Endodermal cell (in vitro differentiated cells): Measurements from ENCODE around the gene FARP2. TPM values are rescaled to one million over a fixed set of nuclear protein-coding genes. Genes with fewer than 3 reads are reported as not detected.

Source experiments
- DNase-seq: peaks from one replicate; pipeline ENCODE4 v3.0.0-alpha.2; 2017
- H3K27ac ChIP-seq: 2 replicates; pipeline ENCODE4 v1.5.1; 2013; ENCODE audit warnings: mild to moderate bottlenecking, low read depth, low read length, moderate library complexity
- H3K27me3 ChIP-seq: 2 replicates; pipeline ENCODE4 v1.6.1; 2013; ENCODE audit warnings: mild to moderate bottlenecking, low read length, moderate library complexity; ENCODE audit not compliant: insufficient read depth, control insufficient read depth, poor library complexity, severe bottlenecking
- H3K36me3 ChIP-seq: 2 replicates; pipeline ENCODE4 v1.7.0; 2013; ENCODE audit warnings: mild to moderate bottlenecking, low read length, moderate library complexity; ENCODE audit not compliant: control insufficient read depth, insufficient read depth
- H3K4me1 ChIP-seq: one replicate; pipeline ENCODE4 v1.7.0; 2013; ENCODE audit warnings: low read length; ENCODE audit not compliant: control insufficient read depth, insufficient read depth
- H3K4me3 ChIP-seq: 2 replicates; pipeline ENCODE4 v1.5.1; 2013; ENCODE audit warnings: mild to moderate bottlenecking, low read length, moderate library complexity
- H3K9ac ChIP-seq: 2 replicates; pipeline ENCODE4 v1.6.1; 2013; ENCODE audit warnings: mild to moderate bottlenecking, low read length, moderate library complexity; ENCODE audit not compliant: poor library complexity, severe bottlenecking; ENCODE audit errors: extremely low read depth
- H3K9me3 ChIP-seq: 2 replicates; pipeline ENCODE4 v1.6.1; 2013; ENCODE audit warnings: mild to moderate bottlenecking, low read length, moderate library complexity; ENCODE audit not compliant: control insufficient read depth
- H3K27ac Mint-ChIP-seq: 2 replicates; pipeline ENCODE4 v1.8.0; 2020; ENCODE audit warnings: mixed read lengths
- H3K27me3 Mint-ChIP-seq: 2 replicates; pipeline ENCODE4 v1.8.0; 2021; ENCODE audit warnings: mild to moderate bottlenecking, mixed read lengths; ENCODE audit not compliant: insufficient read depth
- H3K36me3 Mint-ChIP-seq: 2 replicates; pipeline ENCODE4 v1.8.0; 2020; ENCODE audit warnings: low read depth, mixed read lengths
- H3K4me1 Mint-ChIP-seq: 2 replicates; pipeline ENCODE4 v1.8.0; 2020; ENCODE audit warnings: mixed read lengths
- H3K4me3 Mint-ChIP-seq: 2 replicates; pipeline ENCODE4 v1.8.0; 2020; ENCODE audit warnings: mild to moderate bottlenecking, moderate library complexity, mixed read lengths
- H3K9me3 Mint-ChIP-seq: 2 replicates; pipeline ENCODE4 v1.8.0; 2020; ENCODE audit warnings: mild to moderate bottlenecking, mixed read lengths
- WGBS, 2 experiments: methylation state at CpG; one replicate each; pipeline versions ENCODE4 v1.1.5 to v1.1.7; 2013; ENCODE audit warnings: missing lambda C conversion rate in 2 of 2, mixed read lengths in 1 of 2; ENCODE audit not compliant: insufficient coverage in 1 of 2, insufficient read length in 1 of 2; 5-methylcytosine and 5-hydroxymethylcytosine counted together
- total RNA-seq, 2 donors: library from RNA; stranded (reverse); fragmentation: NEBNext Ultra II Directional in 1 of 2; extraction: Animal tissue kit (Norgen Biotek cat#: 25700) in 1 of 2; gene quantifications; 2 replicates in 1 of 2; 3 replicates in 1 of 2; pipeline ENCODE4 v1.2.1, GENCODE V29; 2021
- TF ChIP-seq, protein P1 (sequence below): fragments of 200-600 bp; sonication (generic); conservative IDR thresholded peaks from 2 replicates; pipeline ENCODE4 v1.5.0; 2021; ENCODE audit warnings: antibody characterized with exemption, mild to moderate bottlenecking

Gene FARP2
- total RNA-seq, 2 donors from 2014 or later, result 36.4 to 51.4 TPM

DNA sequence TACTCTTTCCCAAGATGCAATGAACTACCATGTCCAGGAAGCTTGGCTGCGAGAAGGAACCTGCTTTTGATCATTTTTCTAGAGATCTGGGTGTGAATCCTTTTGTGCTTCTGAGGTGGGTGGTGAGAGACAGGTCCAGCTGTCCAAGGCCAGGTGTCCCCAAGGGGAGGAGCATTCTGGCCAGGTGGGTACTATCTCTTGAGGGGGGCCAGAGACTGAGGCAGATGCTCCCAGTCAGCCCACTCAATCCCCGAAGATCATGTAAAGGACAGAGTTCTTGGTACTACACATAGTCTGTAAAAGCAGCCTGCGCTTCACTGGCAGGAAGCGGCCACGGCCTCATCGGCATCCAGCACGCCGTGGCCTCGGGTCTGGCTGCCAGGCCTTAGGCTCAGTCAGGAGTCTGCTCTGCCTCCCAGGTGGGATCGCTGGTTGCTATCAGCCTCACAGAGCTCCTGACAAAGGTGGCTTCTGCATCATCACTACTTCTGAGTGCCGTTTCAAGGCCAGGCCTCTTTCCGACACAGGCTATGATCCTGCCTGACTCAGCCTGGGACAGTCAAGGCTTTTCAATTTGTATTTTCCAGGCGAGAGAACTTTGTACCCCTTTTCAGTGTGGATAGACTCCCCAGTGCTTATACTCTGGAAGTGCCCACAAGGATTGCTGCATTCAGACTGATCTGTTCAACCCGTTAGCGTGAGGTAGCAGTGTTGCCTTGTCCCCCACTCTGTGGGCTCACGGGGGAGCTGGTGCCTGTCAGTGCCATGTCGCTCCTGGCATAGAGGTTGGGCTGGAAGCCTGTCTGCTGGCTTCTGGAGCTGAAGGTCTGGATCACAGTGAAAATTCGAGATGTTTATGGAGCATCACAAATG, 123.2 kb downstream of the FARP2 start:
- no peak for DNase-seq
- no peak overlapping the region for H3K4me3 Mint-ChIP-seq
- Histone ChIP-seq H3K9ac (no peak overlapping the region), H3K4me1 (no peaks in the 10 kb centered on the region), H3K4me3 (no peak overlapping the region), H3K36me3 (no peaks in the 10 kb centered on the region), H3K27ac (no peak overlapping the region), H3K27me3 (no peaks in the 10 kb centered on the region), H3K9me3 (no peaks in the 10 kb centered on the region)
- no peaks in the 10 kb centered on the region for H3K9me3 Mint-ChIP-seq
- H3K27ac Mint-ChIP-seq, result no peak overlapping the region
- peaks cover 5% of the 10 kb centered on the region for H3K4me1 Mint-ChIP-seq
- no peaks in the 10 kb centered on the region for H3K27me3 Mint-ChIP-seq
- H3K36me3 Mint-ChIP-seq, result peaks cover 6% of the 10 kb centered on the region
- WGBS, 2 experiments, result 92 to 96% methylated on average over 17 to 18 of the region's 18 CpGs
- TF ChIP-seq, protein P1, sequence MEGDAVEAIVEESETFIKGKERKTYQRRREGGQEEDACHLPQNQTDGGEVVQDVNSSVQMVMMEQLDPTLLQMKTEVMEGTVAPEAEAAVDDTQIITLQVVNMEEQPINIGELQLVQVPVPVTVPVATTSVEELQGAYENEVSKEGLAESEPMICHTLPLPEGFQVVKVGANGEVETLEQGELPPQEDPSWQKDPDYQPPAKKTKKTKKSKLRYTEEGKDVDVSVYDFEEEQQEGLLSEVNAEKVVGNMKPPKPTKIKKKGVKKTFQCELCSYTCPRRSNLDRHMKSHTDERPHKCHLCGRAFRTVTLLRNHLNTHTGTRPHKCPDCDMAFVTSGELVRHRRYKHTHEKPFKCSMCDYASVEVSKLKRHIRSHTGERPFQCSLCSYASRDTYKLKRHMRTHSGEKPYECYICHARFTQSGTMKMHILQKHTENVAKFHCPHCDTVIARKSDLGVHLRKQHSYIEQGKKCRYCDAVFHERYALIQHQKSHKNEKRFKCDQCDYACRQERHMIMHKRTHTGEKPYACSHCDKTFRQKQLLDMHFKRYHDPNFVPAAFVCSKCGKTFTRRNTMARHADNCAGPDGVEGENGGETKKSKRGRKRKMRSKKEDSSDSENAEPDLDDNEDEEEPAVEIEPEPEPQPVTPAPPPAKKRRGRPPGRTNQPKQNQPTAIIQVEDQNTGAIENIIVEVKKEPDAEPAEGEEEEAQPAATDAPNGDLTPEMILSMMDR, result no peak

GRCh38 chr2:241481687-241482086, 125.6 kb downstream of the FARP2 start:
- Histone ChIP-seq H3K4me1 (no peaks in the 10 kb centered on the region), H3K4me3 (no peak overlapping the region), H3K27me3 (no peaks in the 10 kb centered on the region), H3K27ac (no peak overlapping the region), H3K9ac (no peak overlapping the region), H3K9me3 (no peaks in the 10 kb centered on the region), H3K36me3 (no peaks in the 10 kb centered on the region)
- Mint-ChIP-seq H3K9me3 (no peaks in the 10 kb centered on the region), H3K4me1 (peaks cover 5% of the 10 kb centered on the region), H3K36me3 (peaks cover 6% of the 10 kb centered on the region), H3K27ac (no peak overlapping the region), H3K4me3 (no peak overlapping the region), H3K27me3 (no peaks in the 10 kb centered on the region)
- 93% methylated on average over 1 of the region's 1 CpG; no CpG with 5 or more reads in 1 of the 2 experiments for WGBS, 2 experiments
- TF ChIP-seq, protein P1, result no peak
- no peak for DNase-seq

- no peak overlapping the region for H3K27ac ChIP-seq
- WGBS, 2 experiments, result 90 to 91% methylated on average over 10 to 20 of the region's 20 CpGs
- H3K4me3 Mint-ChIP-seq, result no peak overlapping the region
- H3K9ac ChIP-seq, result no peak overlapping the region
- H3K4me1 Mint-ChIP-seq, result peaks cover 5% of the 10 kb centered on the region
- H3K36me3 ChIP-seq, result no peaks in the 10 kb centered on the region
- no peaks in the 10 kb centered on the region for H3K9me3 ChIP-seq
- no peak overlapping the region for H3K27ac Mint-ChIP-seq
- H3K27me3 ChIP-seq, result no peaks in the 10 kb centered on the region
- H3K4me1 ChIP-seq, result no peaks in the 10 kb centered on the region
- H3K36me3 Mint-ChIP-seq, result peaks cover 6% of the 10 kb centered on the region
- no peak overlapping the region for H3K4me3 ChIP-seq
- no peak for DNase-seq
- H3K9me3 Mint-ChIP-seq, result no peaks in the 10 kb centered on the region
- TF ChIP-seq, protein P1, result no peak
- no peaks in the 10 kb centered on the region for H3K27me3 Mint-ChIP-seq
Measured at GRCh38 chr2:241482126-241482955, 126.3 kb downstream of the FARP2 start.
